GF-D8 (cell line): ENCODE measurements around the gene SMYD1.
A peak's percentile ranks its signal among the peaks of the same experiment; 100 is the strongest.

Source experiments
- DNase-seq: peaks from one replicate; lab custom pipeline; 2025; lab: John Stamatoyannopoulos, UW

The SMYD1 gene

GRCh38 chr2:88057437-88057844 is 10.2 kb upstream of the SMYD1 start:
- DNase-seq: peak; percentile 26

- no peak for DNase-seq
These were observed 9.4 kb upstream of the SMYD1 start for GRCh38 chr2:88058191-88058590.

GRCh38 chr2:88059979-88060906 is 7.4 kb upstream of the SMYD1 start:
- DNase-seq: peak; percentile 13

DNA sequence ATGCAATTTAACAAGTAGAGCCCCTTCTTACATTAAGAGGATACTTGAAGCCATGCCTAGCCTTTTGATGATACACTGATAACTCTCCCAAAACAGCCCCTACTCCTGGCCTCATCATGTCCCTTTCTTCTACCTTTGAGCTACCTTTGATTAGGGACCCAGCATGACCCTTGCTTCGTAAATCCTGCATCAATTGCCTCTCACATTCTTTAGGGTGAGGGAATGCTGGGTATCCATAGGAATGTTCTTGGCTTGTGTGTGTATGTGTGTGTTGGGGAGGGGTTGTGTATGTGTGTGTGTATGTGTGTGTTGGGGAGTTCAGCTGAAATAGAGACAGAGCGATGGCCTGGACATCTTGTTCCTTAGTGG is 6.7 kb upstream of the SMYD1 start:
- DNase-seq: no peak

- no peak for DNase-seq
These were observed 6.3 kb upstream of the SMYD1 start for GRCh38 chr2:88061295-88061694.

GRCh38 chr2:88066543-88066942 is 1.1 kb upstream of the SMYD1 start:
- DNase-seq: no peak

GRCh38 chr2:88067189-88067588 is 436 bp upstream of the SMYD1 start:
- no peak for DNase-seq

- DNase-seq: no peak
These were observed 419 bp downstream of the SMYD1 start for GRCh38 chr2:88068044-88068443.

DNA sequence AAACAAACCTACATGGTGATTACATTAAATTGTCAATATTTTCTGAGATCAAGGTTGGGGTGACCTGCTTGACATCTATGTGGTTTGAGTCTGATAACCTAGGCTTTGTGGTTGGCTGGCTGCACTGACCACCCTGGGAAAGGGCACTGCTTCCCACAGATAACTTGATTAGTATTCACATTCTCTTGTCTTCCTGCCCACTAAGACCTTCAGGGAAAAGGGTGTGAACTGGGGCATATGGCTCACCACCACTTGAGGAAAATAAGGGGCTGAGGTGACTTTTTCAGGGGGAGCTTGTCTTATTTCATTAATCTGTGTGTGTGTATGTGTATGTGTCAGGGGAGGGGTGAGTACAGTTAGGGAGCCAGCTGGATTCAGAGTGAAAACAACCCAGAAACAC is 1.5 kb downstream of the SMYD1 start:
- no peak for DNase-seq

DNA sequence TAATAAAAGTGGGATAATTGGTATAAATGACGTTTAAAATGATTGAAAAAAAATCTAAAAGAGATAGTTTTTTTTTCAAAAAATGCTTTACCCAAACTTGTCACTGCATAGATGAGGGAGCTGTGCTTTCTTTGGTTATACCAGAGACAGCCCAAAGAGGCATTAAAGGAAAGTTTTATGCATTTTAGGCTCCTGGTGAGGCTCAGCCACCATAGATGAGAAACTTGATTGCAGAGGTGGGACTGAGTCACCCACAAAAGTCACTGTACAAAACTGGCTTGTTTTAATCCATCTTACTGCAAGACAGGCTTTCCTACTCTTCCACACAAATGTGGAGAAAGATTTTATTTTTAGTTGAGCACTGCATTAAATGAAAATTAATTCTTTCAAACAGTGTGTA is 2.4 kb downstream of the SMYD1 start:
- DNase-seq: no peak

DNA sequence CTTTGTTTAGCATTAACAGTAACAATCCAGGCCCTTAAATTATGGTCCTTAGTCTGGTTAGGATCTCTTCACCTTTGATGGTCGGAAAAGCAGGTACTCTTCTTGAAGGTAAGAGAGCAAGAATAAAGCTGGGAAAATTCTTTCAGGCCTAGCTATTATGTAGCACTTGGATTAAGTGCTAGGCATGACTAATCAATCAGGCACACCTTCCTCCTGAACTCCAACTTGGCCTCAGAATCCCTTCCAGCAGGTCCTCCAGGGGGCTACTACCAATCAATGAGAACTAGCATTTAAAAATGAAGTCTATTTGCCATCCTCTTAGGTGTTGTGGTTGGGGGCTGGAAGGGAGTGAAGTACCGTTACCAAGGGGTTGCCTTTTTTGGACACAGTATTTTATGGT is 3.7 kb downstream of the SMYD1 start:
- no peak for DNase-seq

GRCh38 chr2:88074150-88074549 is 6.5 kb downstream of the SMYD1 start:
- DNase-seq: no peak

DNA sequence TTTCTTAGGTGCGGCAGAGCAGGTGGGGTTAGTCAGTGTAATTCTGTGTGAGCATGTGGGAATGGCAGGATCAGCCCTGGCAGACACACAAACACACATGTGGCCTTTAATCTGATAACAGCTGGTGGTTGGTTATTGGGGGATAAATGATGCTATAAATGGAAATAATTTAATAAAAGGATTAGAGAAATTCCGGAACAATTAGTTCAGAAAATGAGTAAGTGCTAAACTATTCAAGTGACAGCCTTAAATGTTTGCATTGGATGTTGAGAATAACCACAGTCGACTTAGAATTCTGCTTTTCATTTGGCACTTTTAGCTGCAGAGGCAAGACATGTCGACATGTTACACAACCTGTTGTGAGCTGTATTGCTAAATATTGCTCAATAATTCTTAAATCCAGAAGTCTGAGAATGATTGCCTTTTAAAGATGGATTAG is 7.2 kb downstream of the SMYD1 start:
- no peak for DNase-seq

DNA sequence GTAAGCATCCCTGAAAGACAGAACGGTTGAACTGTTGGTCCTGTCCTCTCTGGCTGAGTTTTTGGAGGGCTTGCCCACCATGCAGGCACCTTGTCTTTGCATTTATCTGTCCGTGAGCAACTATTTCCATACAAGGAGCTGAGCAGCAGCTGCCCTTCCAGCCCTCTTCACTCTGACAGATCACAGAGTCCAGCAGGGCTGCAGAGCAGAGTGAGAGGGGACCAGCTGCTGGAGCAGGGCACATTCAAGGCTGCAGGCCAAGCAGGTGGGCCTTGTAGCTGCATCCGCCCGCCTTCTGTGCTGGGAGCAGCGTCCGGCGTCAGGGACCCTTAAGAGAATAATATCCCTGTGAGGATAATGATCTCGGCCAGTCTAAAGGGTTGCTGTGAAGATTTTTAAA is 9.5 kb downstream of the SMYD1 start:
- no peak for DNase-seq

GRCh38 chr2:88078643-88079172 is 11.1 kb downstream of the SMYD1 start:
- DNase-seq: no peak

- no peak for DNase-seq
These were observed 12.9 kb downstream of the SMYD1 start for GRCh38 chr2:88080545-88080944.

- no peak for DNase-seq
These were observed 14.4 kb downstream of the SMYD1 start for GRCh38 chr2:88081924-88082608.

DNA sequence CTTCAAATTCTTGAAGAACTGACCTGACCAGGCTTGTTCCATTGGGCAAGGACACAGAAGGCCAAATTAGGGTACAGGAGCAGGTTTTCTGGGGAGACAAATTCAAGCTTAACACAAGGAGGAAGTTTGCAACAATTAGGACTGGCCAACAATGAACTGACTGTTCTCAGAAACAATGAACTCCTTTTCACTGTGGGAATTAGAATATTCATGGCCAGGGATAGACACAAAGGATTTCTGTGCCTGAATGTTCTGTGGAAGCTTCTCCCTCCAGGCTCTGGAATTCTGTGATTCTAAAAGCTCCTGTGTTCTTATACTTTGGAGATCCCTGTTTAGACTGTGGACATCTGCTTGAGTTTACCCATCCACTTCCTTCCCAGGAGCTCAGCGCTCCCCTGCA is 15.2 kb downstream of the SMYD1 start:
- no peak for DNase-seq

- DNase-seq: no peak
These were observed 17.5 kb downstream of the SMYD1 start for GRCh38 chr2:88085099-88085498.

GRCh38 chr2:88085602-88086001 is 18.0 kb downstream of the SMYD1 start:
- no peak for DNase-seq

DNA sequence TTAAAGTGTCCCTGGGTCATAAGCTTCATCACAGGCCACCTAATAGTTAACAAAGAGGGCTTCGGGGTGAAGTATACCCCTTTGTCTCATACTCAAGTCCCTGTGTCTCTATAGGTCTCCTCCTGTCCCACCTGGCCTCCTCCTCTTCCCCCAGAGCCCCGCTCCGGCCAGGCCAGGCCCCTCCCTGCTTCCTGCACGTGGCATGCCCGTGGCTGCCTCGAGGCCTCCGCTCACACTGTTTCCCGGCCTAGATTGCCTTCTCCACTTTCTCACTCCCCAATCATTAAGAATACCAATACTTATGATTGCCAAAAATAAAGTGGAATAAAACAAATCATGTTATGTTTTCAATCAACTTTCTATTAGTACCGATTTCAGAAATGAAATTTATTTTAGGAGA is 18.8 kb downstream of the SMYD1 start:
- DNase-seq: no peak

- DNase-seq: no peak
These were observed 19.4 kb downstream of the SMYD1 start for GRCh38 chr2:88087073-88087472.

DNA sequence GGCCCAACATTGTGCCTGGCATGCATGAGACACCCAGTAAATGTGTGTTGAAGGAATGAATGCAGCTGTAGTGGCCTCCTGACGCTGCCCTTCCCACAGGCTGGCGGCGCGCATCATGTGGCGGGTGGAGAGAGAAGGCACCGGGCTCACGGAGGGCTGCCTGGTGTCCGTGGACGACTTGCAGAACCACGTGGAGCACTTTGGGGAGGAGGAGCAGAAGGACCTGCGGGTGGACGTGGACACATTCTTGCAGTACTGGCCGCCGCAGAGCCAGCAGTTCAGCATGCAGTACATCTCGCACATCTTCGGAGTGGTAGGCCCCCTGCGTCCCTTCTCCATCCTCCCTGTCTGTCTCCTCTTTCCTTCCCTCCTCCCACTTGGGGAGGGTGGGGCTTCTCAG is 20.1 kb downstream of the SMYD1 start:
- no peak for DNase-seq
